Rectal smooth muscle tissue (tissue), 1 donor: ENCODE data around the gene AHSA1.
A peak's percentile ranks its signal among the peaks of the same experiment; 100 is the strongest.

Experiments
- H3K27ac ChIP-seq: one replicate; pipeline ENCODE4 v1.7.0; 2013; ENCODE audit warnings: low read depth, low read length, inconsistent platforms
- H3K27me3 ChIP-seq: one replicate; pipeline ENCODE4 v1.7.0; 2013; ENCODE audit warnings: low read length; ENCODE audit not compliant: control insufficient read depth, insufficient read depth
- H3K36me3 ChIP-seq: one replicate; pipeline ENCODE4 v1.7.0; 2013; ENCODE audit warnings: low read length; ENCODE audit not compliant: control insufficient read depth, insufficient read depth
- H3K4me1 ChIP-seq: one replicate; pipeline ENCODE4 v1.7.0; 2013; ENCODE audit warnings: low read length; ENCODE audit not compliant: control insufficient read depth, insufficient read depth
- H3K4me3 ChIP-seq: one replicate; pipeline ENCODE4 v1.7.0; 2013; ENCODE audit warnings: low read length
- H3K9ac ChIP-seq: one replicate; pipeline ENCODE4 v1.7.0; 2013; ENCODE audit warnings: low read length

AHSA1 gene

DNA sequence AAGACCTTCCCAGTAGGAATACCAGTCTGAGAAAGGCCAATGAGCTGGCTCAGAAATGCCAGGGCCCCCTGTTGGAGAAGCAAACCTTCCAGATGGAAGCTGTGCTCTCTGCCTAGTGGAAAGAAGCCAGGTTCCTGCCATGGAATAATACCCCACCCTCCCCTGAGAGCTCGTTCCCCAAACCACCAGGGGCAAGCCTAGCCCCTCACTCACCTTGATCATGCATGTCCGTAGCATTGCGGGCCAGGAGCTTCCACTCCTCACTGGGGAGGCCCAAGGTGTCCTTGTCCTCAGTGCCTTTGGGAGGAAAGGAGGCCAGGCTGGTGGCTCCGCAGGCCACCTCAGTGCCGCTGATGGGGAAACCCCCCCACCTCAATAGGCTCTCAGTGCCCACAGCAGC is 20.1 kb downstream of the AHSA1 start:
- Histone ChIP-seq H3K36me3 (no peaks in the 10 kb centered on the region), H3K4me3 (no peak overlapping the region), H3K27me3 (no peaks in the 10 kb centered on the region), H3K4me1 (no peaks in the 10 kb centered on the region), H3K27ac (no peak overlapping the region), H3K9ac (no peak overlapping the region)

- Histone ChIP-seq H3K27me3 (no peaks in the 10 kb centered on the region), H3K4me3 (no peak overlapping the region), H3K9ac (no peak overlapping the region)
Measured at GRCh38 chr14:77478796-77479195, 20.9 kb downstream of the AHSA1 start.

DNA sequence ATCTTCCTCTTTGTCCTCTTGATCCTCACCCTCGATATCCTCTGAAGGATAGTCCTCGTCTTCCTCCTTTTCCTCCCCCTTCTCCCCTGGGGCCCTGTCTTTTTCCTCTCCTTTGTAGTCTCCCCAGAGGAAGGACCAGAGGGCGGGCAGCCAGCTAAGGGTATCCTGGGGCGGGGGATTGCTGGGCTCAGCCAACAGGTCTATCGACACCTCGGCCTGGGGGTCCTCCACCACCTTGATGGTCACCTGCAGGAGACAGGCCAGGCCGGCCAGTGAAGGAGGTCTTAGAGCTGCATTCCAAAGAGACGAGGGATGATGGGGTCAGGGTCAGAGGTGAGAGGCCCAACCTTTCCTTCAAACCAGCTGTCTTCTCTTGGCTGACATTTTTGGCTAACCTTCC is 24.5 kb downstream of the AHSA1 start:
- Histone ChIP-seq H3K4me1 (no peaks in the 10 kb centered on the region), H3K27me3 (no peaks in the 10 kb centered on the region), H3K36me3 (no peaks in the 10 kb centered on the region), H3K27ac (no peak overlapping the region), H3K4me3 (no peak overlapping the region), H3K9ac (no peak overlapping the region)

More at GRCh38 chr14:77478796-77479195, 20.9 kb downstream of the AHSA1 start:
- Histone ChIP-seq H3K27ac (no peak overlapping the region), H3K36me3 (no peaks in the 10 kb centered on the region), H3K4me1 (no peaks in the 10 kb centered on the region)

- Histone ChIP-seq H3K4me1 (no peaks in the 10 kb centered on the region), H3K27me3 (no peaks in the 10 kb centered on the region), H3K9ac (no peak overlapping the region), H3K4me3 (no peak overlapping the region), H3K27ac (no peak overlapping the region), H3K36me3 (no peaks in the 10 kb centered on the region)
Measured at GRCh38 chr14:77485256-77485655, 27.4 kb downstream of the AHSA1 start.

GRCh38 chr14:77485901-77486678 is 28.2 kb downstream of the AHSA1 start:
- no peaks in the 10 kb centered on the region for H3K36me3 ChIP-seq
- H3K4me3 ChIP-seq, result no peak overlapping the region
- no peaks in the 10 kb centered on the region for H3K27me3 ChIP-seq
- no peak overlapping the region for H3K9ac ChIP-seq
- no peak overlapping the region for H3K27ac ChIP-seq
- no peaks in the 10 kb centered on the region for H3K4me1 ChIP-seq

DNA sequence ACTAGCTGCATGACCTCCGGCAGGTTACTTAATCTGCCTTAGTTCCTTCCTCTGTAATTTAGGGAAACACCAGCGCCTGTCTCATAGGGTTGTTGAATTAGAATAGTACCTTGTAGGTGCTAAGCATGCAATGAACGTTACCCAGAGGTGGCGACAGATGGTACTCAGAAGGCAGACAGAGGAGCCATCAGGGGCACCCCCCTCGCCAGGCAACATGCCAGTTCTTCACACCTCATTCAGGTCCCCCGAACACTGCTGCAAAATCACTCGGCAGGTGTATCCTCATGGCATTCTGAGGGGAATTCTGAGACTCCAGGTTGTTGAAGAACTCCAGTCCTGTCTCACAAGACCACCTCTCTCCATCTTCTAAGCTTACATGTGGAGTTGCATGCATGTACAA is 30.7 kb downstream of the AHSA1 start:
- Histone ChIP-seq H3K27ac (no peak overlapping the region), H3K4me3 (no peak overlapping the region), H3K36me3 (no peaks in the 10 kb centered on the region), H3K27me3 (no peaks in the 10 kb centered on the region), H3K9ac (no peak overlapping the region), H3K4me1 (no peaks in the 10 kb centered on the region)

- H3K27me3 ChIP-seq, result no peaks in the 10 kb centered on the region
- H3K9ac ChIP-seq, result no peak overlapping the region
- no peak overlapping the region for H3K4me3 ChIP-seq
- H3K36me3 ChIP-seq, result no peaks in the 10 kb centered on the region
- H3K27ac ChIP-seq, result no peak overlapping the region
- H3K4me1 ChIP-seq, result no peaks in the 10 kb centered on the region
Measured at GRCh38 chr14:77489041-77489440, 31.1 kb downstream of the AHSA1 start.

DNA sequence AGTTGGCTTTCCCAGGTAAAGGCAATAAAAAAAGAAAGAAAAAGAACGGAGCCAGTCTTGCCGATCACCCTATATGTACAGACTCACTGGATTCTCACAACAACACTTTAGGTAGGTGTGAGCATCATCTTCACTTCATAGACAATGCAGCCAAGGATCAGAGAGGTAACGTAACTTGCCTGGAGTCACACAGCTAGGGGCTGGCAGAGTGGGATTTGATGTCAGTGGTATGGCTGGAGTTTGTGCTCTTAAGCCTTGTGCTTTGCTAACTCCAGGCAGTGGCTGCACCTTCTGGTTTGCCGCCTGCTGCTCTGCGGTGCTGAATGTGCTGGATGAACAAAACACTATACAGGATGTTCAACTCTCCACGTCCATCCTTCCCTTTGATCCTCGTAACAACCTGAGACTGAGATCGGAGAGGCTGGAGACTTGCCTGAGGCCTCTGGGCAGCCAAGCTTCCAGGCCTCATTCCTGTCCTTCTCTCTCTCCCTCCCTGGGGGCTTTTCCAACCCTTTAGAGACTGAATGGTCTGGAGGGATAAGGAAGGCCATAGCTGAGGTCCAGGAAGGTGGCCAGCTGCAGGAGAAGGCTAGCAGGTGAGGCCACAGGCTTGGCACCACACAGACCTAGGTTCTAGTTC is 32.6 kb downstream of the AHSA1 start:
- Histone ChIP-seq H3K4me1 (no peaks in the 10 kb centered on the region), H3K9ac (no peak overlapping the region), H3K4me3 (no peak overlapping the region), H3K27me3 (no peaks in the 10 kb centered on the region), H3K36me3 (no peaks in the 10 kb centered on the region), H3K27ac (no peak overlapping the region)

GRCh38 chr14:77491056-77491455 is 33.2 kb downstream of the AHSA1 start:
- no peaks in the 10 kb centered on the region for H3K27me3 ChIP-seq
- H3K36me3 ChIP-seq, result no peaks in the 10 kb centered on the region
- no peaks in the 10 kb centered on the region for H3K4me1 ChIP-seq
- H3K27ac ChIP-seq, result no peak overlapping the region
- H3K9ac ChIP-seq, result no peak overlapping the region
- H3K4me3 ChIP-seq, result no peak overlapping the region

DNA sequence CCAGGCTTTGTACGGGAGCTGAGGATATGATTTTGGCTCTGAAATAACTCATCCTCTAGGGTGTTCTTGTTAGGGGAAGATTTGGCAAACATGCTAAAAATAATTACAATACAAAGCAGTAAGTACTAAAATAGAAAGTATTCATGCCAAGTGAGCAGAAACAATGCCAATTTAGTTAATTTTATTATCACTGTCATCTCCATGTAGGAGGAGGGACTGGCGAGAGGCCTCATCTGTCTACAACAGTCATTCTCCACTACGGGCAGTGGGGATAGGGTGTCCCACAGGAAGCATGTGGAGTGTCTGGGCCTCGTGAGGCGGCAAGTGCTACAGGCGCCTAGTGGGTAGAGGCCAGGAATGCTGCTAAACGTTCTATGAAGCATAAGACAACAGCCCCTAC is 37.4 kb downstream of the AHSA1 start:
- no peak overlapping the region for H3K4me3 ChIP-seq
- H3K9ac ChIP-seq, result no peak overlapping the region
- H3K36me3 ChIP-seq, result no peaks in the 10 kb centered on the region
- H3K4me1 ChIP-seq, result peaks cover 3% of the 10 kb centered on the region
- peaks cover 13% of the 10 kb centered on the region for H3K27me3 ChIP-seq
- H3K27ac ChIP-seq, result no peak overlapping the region

DNA sequence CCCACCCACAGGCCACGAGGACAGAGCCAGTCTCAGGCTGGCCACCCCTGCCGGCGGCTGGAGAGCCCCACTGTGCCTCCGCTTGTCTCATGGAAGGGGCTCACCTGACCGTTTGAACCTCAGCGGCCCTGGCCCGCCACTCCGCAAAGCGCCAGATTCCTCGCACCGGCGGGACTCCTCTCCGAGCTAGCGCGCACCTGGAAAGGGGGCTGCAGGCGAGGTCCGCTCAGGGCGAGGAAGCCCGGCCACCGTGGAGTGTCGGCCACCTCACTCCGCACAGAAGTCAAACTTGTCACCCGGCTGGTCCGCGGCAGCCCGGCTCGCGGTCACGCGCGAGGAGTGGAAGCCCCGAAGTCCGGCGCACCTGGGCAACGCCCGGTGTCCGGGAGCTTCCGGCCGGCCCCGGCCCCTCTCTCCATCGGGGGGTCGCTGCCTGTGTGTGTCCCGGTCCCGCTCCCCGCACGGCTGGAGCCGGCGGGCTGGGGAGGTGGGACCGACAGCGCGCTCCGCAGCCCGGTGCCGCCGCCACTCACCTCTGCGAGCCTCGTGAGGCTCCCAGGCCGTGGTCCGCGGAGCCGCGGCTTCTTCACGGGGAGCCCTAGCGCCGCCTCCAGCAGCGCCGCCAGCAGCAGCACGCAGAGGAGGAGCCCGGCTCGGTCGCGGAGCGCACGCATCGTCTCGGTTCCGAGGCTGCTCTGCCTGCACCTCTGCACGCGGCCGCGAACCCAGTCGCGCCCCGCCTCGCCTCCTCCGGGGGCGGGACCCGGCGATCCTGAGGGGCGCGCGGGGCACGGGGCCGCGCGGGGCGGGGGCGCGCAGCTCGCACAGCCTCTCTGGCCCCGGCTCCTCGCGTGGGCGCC is 40.5 kb downstream of the AHSA1 start, which contains the start of gene ISM2:
Gene ISM2, minus strand, starts transcription at position 697 of the 860 bp plus-strand sequence. Its CDS starts 23 bp downstream, at position 674.
- Histone ChIP-seq H3K4me1 (peaks cover 3% of the 10 kb centered on the region), H3K27ac (no peak within 1 kb of the TSS), H3K27me3 (peaks cover 13% of the 10 kb centered on the region), H3K9ac (no peak within 1 kb of the TSS), H3K36me3 (no peaks in the 10 kb centered on the region), H3K4me3 (peak within 1 kb of the TSS; percentile 29)

DNA sequence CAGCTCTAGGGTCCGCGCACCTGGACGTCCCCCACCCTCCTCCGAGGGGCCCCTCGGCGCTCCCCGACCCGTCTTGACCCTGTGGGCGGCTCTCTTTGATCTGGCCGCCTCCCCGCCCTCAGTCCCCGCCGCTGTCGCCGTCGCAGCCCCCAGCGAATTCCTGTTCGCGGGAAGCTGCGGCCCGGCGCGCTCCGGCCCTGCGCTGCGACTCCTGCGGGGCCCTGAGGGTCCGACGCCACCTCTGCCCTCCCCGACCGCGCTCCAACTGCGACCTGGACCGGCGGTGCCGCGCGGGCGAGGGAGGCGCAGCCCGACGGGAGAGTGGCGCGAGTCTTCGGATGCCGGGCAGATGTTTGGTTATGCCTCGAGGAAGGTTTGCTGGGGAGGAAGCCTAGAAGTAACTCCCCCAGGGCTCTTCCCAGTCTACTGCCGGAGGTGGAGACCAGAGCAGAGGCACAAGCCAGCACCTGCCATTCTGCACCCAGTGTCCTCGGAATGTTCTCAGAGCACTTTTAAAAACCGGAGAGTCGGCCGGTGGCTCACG is 41.2 kb downstream of the AHSA1 start:
- H3K4me1 ChIP-seq, result peaks cover 3% of the 10 kb centered on the region
- no peak overlapping the region for H3K9ac ChIP-seq
- H3K4me3 ChIP-seq, result peak overlapping the region; percentile 29
- no peak overlapping the region for H3K27ac ChIP-seq
- peaks cover 13% of the 10 kb centered on the region for H3K27me3 ChIP-seq
- no peaks in the 10 kb centered on the region for H3K36me3 ChIP-seq
